Effector CD4-positive, alpha-beta T cell (primary cell): ENCODE results near the gene TRIM25.

Experiments
- DNase-seq: peaks from one replicate; pipeline ENCODE4 v3.0.0-alpha.2; 2020

The TRIM25 gene

DNA sequence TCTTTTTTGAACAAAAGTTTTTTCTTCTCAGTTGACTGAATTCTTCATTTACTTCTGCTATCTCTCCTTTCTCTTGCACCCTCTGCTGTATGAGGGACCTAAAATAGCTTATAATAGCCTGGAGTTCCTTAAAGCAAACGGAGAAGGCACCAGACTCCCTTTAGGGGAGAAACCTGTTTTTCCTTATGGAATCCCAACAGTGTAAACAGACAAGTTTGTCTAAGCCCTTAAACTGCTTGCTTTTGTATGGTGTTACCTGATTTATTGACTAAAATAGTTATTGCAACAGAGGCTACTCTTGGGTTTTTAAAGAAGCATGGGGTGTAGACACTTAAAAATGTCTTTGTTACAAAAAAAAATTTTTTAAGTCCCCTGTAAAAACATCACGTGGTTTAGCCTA is 12.9 kb upstream of the TRIM25 start:
- DNase-seq = no peak

GRCh38 chr17:56926270-56926669 is 12.4 kb upstream of the TRIM25 start:
- DNase-seq = no peak

- DNase-seq = no peak
These were observed 11.2 kb upstream of the TRIM25 start for GRCh38 chr17:56925088-56925487.

GRCh38 chr17:56919717-56920116 is 5.9 kb upstream of the TRIM25 start:
- no peak for DNase-seq

GRCh38 chr17:56918916-56919315 is 5.1 kb upstream of the TRIM25 start:
- no peak for DNase-seq

GRCh38 chr17:56917559-56918296 is 3.9 kb upstream of the TRIM25 start:
- no peak for DNase-seq

GRCh38 chr17:56914581-56915273 is 878 bp upstream of the TRIM25 start:
- DNase-seq = no peak

- DNase-seq = no peak
These were observed 439 bp downstream of the TRIM25 start for GRCh38 chr17:56913353-56913866.

GRCh38 chr17:56913000-56913311 is 893 bp downstream of the TRIM25 start:
- no peak for DNase-seq

GRCh38 chr17:56912105-56912999 is 1.5 kb downstream of the TRIM25 start:
- DNase-seq = no peak

- no peak for DNase-seq
These were observed 3.2 kb downstream of the TRIM25 start for GRCh38 chr17:56910509-56911235.

DNA sequence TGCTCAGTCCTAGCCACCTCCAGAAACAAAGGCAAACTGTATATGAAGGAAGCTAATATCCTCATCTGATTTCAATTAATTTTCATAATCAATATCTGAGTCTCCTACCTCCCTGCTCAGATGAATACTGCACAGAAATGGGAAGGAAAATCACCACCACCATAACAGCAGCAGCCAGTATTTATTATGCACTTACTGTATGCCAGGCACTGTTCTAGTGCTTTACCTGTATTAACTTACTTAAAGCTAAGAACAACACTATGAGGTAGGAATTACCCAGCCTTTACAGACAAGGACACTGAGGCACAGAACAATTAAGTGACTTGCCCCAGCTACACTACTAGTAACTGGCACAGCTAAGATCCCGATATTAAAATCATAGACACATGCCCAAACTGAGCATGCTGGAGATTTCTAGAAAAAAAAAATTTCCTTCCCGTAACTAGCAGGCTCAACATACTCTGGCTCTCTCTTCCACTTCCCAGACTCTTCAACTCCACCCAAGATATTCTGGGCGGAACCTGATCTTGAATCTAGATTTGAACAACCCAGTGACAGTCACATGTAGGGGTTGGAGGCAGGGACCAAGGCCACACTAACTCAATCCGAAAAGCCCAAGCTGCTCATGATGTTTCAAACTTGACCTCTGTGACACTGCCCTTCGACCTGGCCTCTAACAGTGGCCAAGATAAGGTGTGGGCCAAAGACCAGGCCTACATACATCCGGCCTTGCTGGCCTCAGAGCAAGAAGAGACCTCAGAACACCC is 3.9 kb downstream of the TRIM25 start:
- DNase-seq = no peak

DNA sequence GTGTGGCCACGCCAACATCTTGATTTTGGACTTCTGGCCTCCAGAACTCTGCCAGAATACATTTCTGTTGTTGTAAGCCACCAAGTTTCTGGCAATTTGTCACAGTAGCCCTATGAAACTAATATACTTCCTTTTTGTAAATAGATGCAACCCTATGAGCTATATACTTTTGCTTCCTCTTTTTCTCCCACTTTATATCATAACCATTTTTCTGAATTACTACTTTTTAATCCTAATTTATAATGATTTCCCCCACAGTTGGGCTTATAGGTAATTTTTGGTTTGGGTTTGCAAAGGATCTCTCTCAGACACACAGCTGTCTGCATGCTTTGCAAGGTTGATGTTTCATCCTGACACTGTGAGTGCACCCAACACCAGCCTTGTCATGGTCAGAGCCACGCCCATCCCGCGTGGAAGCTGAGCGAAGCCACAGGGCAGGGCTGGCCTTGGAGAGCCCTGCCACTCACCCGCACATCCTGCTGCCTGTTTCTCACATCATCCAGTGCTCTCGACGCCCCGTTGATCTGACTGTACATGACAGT is 5.8 kb downstream of the TRIM25 start:
- DNase-seq = no peak

GRCh38 chr17:56903560-56903959 is 10.3 kb downstream of the TRIM25 start:
- no peak for DNase-seq

GRCh38 chr17:56902348-56902747 is 11.5 kb downstream of the TRIM25 start:
- no peak for DNase-seq

GRCh38 chr17:56899403-56899802 is 14.4 kb downstream of the TRIM25 start:
- DNase-seq = no peak

- DNase-seq = no peak
These were observed 15.0 kb downstream of the TRIM25 start for GRCh38 chr17:56898874-56899273.

DNA sequence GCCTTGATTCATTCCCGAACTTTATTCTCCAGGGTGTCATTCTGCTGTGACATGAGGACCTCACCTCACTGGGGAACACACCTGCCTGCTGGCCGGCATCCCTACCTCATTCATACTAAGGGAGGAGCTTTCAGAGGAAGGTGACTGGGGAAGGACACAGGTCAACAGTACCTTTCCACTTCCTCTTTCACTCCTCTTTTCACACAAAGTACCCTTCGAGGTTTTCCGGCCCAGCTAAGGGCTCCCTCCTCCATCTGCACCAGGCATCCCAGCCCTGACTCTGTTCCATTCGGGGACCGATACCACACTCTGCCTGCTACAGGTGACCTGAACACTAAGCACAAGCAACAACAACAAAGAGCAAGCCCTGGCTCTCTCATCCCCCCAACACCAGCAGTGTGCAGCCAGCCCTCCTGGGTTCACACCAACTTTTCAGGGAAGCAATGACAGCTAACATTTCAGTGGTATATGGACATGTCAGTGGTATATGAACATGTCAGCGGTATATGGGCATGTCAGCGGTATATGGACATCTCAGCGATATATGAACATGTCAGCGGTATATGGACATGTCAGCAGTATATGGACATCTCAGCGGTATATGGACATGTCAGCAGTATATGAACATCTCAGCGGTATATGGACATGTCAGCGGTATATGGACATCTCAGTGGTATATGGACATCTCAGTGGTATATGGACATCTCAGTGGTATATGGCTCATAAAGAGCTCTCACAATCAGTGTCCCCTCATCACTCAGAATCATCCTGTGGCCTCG is 16.0 kb downstream of the TRIM25 start:
- no peak for DNase-seq

- DNase-seq = no peak
These were observed 16.9 kb downstream of the TRIM25 start for GRCh38 chr17:56896968-56897359.

DNA sequence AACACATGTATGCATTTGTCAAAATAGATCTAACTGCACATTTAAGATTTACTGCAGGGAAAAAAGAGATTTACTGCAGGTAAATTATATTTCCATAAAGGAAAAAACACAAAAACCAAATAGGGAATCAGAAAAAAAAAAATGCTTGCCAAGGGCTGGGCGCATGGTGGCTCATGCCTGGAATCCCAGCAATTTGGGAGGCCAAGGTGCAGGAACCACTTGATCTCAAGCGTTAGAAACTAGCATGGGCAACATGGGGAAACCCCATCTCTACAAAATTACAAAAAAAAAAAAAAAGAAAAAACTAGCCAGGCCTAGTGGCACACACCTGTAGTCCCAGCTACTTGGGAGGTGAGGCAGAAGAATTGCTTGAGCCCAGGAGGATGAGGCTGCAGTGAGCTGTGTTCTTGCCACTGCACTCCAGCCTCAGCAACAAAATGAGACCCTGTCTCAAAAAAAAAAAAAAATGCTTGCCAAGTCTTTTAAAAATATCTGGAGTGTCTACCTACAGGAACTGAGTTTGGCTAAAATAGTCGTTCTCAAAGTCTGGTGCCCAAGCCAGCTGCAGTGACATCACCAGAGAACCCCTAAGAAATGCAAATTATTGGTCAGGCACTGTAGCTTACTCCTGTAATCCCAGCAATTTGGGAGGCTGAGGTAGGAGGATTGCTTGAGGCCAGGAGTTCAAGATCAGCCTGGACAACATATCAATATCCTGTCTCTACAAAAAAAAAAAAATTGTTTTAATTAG is 17.5 kb downstream of the TRIM25 start:
- no peak for DNase-seq
